ENCODE results near the gene EXD3.
A peak's percentile ranks its signal among the peaks of the same experiment; 100 is the strongest.

The EXD3 gene

GRCh38 chr9:137286975-137287383 is 136.0 kb downstream of the EXD3 start:
- no peak overlapping the region for H3K4me3 ChIP-seq (ENCODE audit: low read length)

GRCh38 chr9:137281345-137282116 is 141.4 kb downstream of the EXD3 start:
- TF ChIP-seq ZNF274 (IDR thresholded peaks at IDR 0.05; ENCODE audit: low read depth, low read length): no peak

More at GRCh38 chr9:137286975-137287383, 136.0 kb downstream of the EXD3 start:
- no peak for TF ChIP-seq ZNF274 (IDR thresholded peaks at IDR 0.05; ENCODE audit: low read depth, low read length)

GRCh38 chr9:137280474-137281344 is 142.3 kb downstream of the EXD3 start:
- no peak overlapping the region; the same call in 1 of the 2 replicates for H3K4me3 ChIP-seq (ENCODE audit: low read length)
- no peak for TF ChIP-seq ZNF274 (IDR thresholded peaks at IDR 0.05; ENCODE audit: low read depth, low read length)

More at GRCh38 chr9:137281345-137282116, 141.4 kb downstream of the EXD3 start:
- H3K4me3 ChIP-seq (ENCODE audit: low read length): no peak overlapping the region

GRCh38 chr9:137279741-137280473 is 143.1 kb downstream of the EXD3 start:
- TF ChIP-seq ZNF274 (IDR thresholded peaks at IDR 0.05; ENCODE audit: low read depth, low read length): no peak
- H3K4me3 ChIP-seq (ENCODE audit: low read length): no peak overlapping the region

GRCh38 chr9:137278721-137279711 is 143.9 kb downstream of the EXD3 start:
- TF ChIP-seq ZNF274 (IDR thresholded peaks at IDR 0.05; ENCODE audit: low read depth, low read length): no peak
- H3K4me3 ChIP-seq (ENCODE audit: low read length): peak overlapping the region; percentile 76; the same call in 1 of the 2 replicates

- TF ChIP-seq ZNF274 (IDR thresholded peaks at IDR 0.05; ENCODE audit: low read depth, low read length): no peak
- H3K4me3 ChIP-seq (ENCODE audit: low read length): peak overlapping the region; percentile 76
Measured at GRCh38 chr9:137278061-137278701, 144.8 kb downstream of the EXD3 start.

- peak within 1 kb of the TSS; percentile 76 for H3K4me3 ChIP-seq (ENCODE audit: low read length)
- no peak for TF ChIP-seq ZNF274 (IDR thresholded peaks at IDR 0.05; ENCODE audit: low read depth, low read length)
Measured at GRCh38 chr9:137277329-137278041, 145.5 kb downstream of the EXD3 start, which contains the start of gene TOR4A. Gene TOR4A (plus strand): TSS chr9:137277726. CDS start chr9:137278690, 964 bp downstream.

- TF ChIP-seq ZNF274 (IDR thresholded peaks at IDR 0.05; ENCODE audit: low read depth, low read length): no peak
- H3K4me3 ChIP-seq (ENCODE audit: low read length): peak overlapping the region; percentile 76; the same call in 1 of the 2 replicates
Measured at GRCh38 chr9:137276473-137277328, 146.3 kb downstream of the EXD3 start.

GRCh38 chr9:137275588-137276472 is 147.1 kb downstream of the EXD3 start:
- no peak overlapping the region for H3K4me3 ChIP-seq (ENCODE audit: low read length)
- TF ChIP-seq ZNF274 (IDR thresholded peaks at IDR 0.05; ENCODE audit: low read depth, low read length): no peak

GRCh38 chr9:137275203-137275587 is 147.8 kb downstream of the EXD3 start:
- no peak for TF ChIP-seq ZNF274 (IDR thresholded peaks at IDR 0.05; ENCODE audit: low read depth, low read length)
- no peak overlapping the region for H3K4me3 ChIP-seq (ENCODE audit: low read length)

Measured in GM08714 (cell line).